Measurements from ENCODE around the gene AGPAT4. TPM values are rescaled to one million over a fixed set of nuclear protein-coding genes. Genes with fewer than 3 reads are reported as not detected.

The AGPAT4 gene
- total and polyA plus RNA-seq, 2 of the 4 experiments (the other 2 are of a cell fraction), result 3.6 to 3.8 TPM

DNA sequence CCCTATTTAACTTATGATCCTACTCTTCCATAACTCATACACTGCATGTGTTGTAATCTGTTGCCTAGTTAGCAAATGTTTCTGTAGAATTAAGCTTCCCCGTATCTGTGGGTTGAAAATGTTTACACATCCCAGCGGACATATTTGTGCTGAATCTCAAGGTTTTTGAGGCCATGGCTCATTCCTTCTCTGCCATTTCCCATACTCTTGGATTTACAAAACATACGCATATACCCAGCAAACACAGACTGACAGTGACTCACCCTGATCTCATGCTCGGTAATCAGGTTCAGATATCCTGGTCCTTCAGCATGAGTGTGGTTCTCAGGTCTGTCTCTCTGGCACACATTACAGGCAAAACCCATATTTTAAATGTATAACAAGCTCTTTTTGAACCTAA, 58.7 kb downstream of the AGPAT4 start (continued):
- peak; percentile 7; the same call in 1 of the 2 replicates for TF ChIP-seq SMC3 (IDR thresholded peaks at IDR 0.05; ENCODE audit: low read depth, low read length)

DNA sequence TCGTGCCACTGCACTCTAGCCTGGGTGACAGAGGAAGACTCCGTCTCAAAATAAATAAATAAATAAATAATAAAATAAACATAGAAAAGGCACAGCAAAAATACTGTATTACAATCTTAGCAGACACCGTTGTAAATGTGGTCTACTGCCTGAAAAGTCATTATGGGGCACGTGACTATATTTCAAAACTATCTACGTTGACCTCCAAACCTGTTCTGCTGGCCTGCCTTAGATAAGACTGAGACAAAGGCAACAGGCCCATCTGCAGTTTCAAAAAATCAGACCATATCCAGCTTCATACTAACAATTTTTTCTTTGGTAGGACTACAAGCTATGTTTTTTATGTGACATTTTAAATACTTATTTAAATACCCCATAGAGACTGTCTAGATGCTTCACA, 59.1 kb downstream of the AGPAT4 start:
- WGBS, 2 experiments (ENCODE audit: extremely low coverage in 2 of 2, insufficient read length in 1 of 2), result 100% methylated on average over 1 of the region's 5 CpGs; no CpG with 5 or more reads in 1 of the 2 experiments
- no TSS peak for BruUV-seq (replicated peaks)
- H3K14ac ChIP-seq (replicated peaks; ENCODE audit: low read depth, low read length), result no peak overlapping the region
- no peak overlapping the region for H4K5ac ChIP-seq (ENCODE audit: low read depth, low read length)
- no peak overlapping the region; a peak in 1 of 4 replicates for H4K8ac ChIP-seq (ENCODE audit: low read depth in 2 of 2, low read length in 2 of 2)
- dilution Hi-C loops (cut with HindIII; ENCODE audit: low sequenced_read_pairs, unreplicated experiment), result no loop called here
- H3K23ac ChIP-seq (ENCODE audit: low read depth, low read length), result no peak overlapping the region; the same call in 1 of the 2 replicates
- H2AK9ac ChIP-seq (replicated peaks; ENCODE audit: low read depth, low read length, poor library complexity), result no peak overlapping the region
- H2BK5ac ChIP-seq (ENCODE audit: low read depth, low read length, poor library complexity, severe bottlenecking), result peak overlapping the region; percentile 75
- TF ChIP-seq CHD1 (IDR thresholded peaks at IDR 0.05; ENCODE audit: low read depth, low read length) (no peak), RFX5 (IDR thresholded peaks at IDR 0.05; ENCODE audit: low read depth, low read length) (no peak), MAZ (IDR thresholded peaks at IDR 0.05; ENCODE audit: borderline replicate concordance, low read depth, low read length) (no peak), MAFK (IDR thresholded peaks at IDR 0.05; ENCODE audit: low read depth, low read length) (no peak), BHLHE40 (IDR thresholded peaks at IDR 0.05; ENCODE audit: low read depth, low read length) (no peak), RCOR1 (IDR thresholded peaks at IDR 0.05; ENCODE audit: insufficient replicate concordance, low read length) (no peak), MXI1 (IDR thresholded peaks at IDR 0.05; ENCODE audit: borderline replicate concordance, low read depth, low read length) (no peak), FOS (IDR thresholded peaks at IDR 0.05; ENCODE audit: low read depth, low read length) (no peak), NFE2L2 (IDR thresholded peaks at IDR 0.05; ENCODE audit: low read depth, low read length) (no peak), RAD21 (IDR thresholded peaks at IDR 0.05; ENCODE audit: low read length) (no peak), CEBPB (IDR thresholded peaks at IDR 0.05; ENCODE audit: low read depth, low read length) (no peak)
- TF ChIP-seq, protein P1, sequence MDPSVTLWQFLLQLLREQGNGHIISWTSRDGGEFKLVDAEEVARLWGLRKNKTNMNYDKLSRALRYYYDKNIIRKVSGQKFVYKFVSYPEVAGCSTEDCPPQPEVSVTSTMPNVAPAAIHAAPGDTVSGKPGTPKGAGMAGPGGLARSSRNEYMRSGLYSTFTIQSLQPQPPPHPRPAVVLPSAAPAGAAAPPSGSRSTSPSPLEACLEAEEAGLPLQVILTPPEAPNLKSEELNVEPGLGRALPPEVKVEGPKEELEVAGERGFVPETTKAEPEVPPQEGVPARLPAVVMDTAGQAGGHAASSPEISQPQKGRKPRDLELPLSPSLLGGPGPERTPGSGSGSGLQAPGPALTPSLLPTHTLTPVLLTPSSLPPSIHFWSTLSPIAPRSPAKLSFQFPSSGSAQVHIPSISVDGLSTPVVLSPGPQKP (IDR thresholded peaks at IDR 0.05; ENCODE audit: borderline replicate concordance, low read depth, low read length), result no peak
- H4K91ac ChIP-seq (ENCODE audit: insufficient read depth, low read depth, low read length), result no peak overlapping the region
- ChIA-PET CTCF (no interaction called here), POLR2A (ENCODE audit: unreplicated experiment) (interaction anchor here (0.6 kb wide), 1 partner anchor 73 kb away, joined by 5 read pairs; no protein-coding TSS in a partner anchor)
- H3K4me1 ChIP-seq (ENCODE audit: control insufficient read depth, insufficient read depth, low read length), result peaks cover 6% of the 10 kb centered on the region
- no peaks in the 10 kb centered on the region for H3K27me3 ChIP-seq (ENCODE audit: control insufficient read depth, insufficient read depth, low read length)
- H2AK5ac ChIP-seq (ENCODE audit: low read depth, low read length), result no peak overlapping the region
- peak overlapping the region; percentile 65; the same call in 1 of the 2 replicates for H2BK20ac ChIP-seq (ENCODE audit: low read depth, low read length)
- no peak overlapping the region for H3K4me2 ChIP-seq (ENCODE audit: low read depth, low read length)
- peak overlapping the region; percentile 42; the same call in 1 of the 2 replicates for H3K18ac ChIP-seq (ENCODE audit: low read depth, low read length)
- no peak overlapping the region for H3K56ac ChIP-seq (ENCODE audit: extremely low read depth, insufficient read depth, low read length)
- DNase-seq (no peak), ATAC-seq (ENCODE audit: low read depth) (no peak)
- H2BK15ac ChIP-seq (ENCODE audit: low read depth, low read length), result no peak overlapping the region; the same call in 2 of the 3 replicates
- in situ Hi-C loops (cut with MboI; ENCODE audit: low sequenced_read_pairs), result no loop called here
- H3K9me1 ChIP-seq (ENCODE audit: insufficient read depth, low read length), result peaks cover 16% of the 10 kb centered on the region; the same call in 1 of the 2 replicates
- H2BK120ac ChIP-seq (ENCODE audit: low read depth, low read length), result 0 out of 2 replicates have a peak overlapping the region, but pooled peaks have one; percentile 49
- intact Hi-C loops (cut with micrococcal nuclease), result loop anchor here (1.0 kb wide), 1 partner anchor 43 kb away; no protein-coding TSS in a partner anchor
- H2AFZ ChIP-seq (replicated peaks; ENCODE audit: low read length, poor library complexity), result no peak overlapping the region
- no peaks in the 10 kb centered on the region for H4K20me1 ChIP-seq (ENCODE audit: insufficient read depth, low read length)
- H3K79me1 ChIP-seq (ENCODE audit: low read depth in 1 of 2, low read length in 2 of 2), result peaks cover 0 to 12% of the 10 kb centered on the region in 2 experiments; a peak in 3 of 4 replicates
- peak overlapping the region; percentile 55; the same call in 1 of the 2 replicates for H3K4ac ChIP-seq (ENCODE audit: low read depth, low read length)
- no peak overlapping the region for H3K4me3 ChIP-seq (ENCODE audit: insufficient read depth, low read depth, low read length)
- peak overlapping the region; percentile 52; the same call in 1 of the 2 replicates for H3K27ac ChIP-seq (ENCODE audit: insufficient read depth, low read length)
- H3K9ac ChIP-seq (ENCODE audit: low read depth, low read length), result no peak overlapping the region
- peaks cover 1% of the 10 kb centered on the region; the same call in 1 of the 2 replicates for H3K36me3 ChIP-seq (ENCODE audit: control insufficient read depth, insufficient read depth, low read length)
- no peaks in the 10 kb centered on the region for H3K9me3 ChIP-seq (ENCODE audit: control insufficient read depth, insufficient read depth, low read length)
